ENCODE results near the gene GINM1.

GRCh38 chr6:149567945-149568585 lies 1.9 kb downstream of the GINM1 start:
- TF ChIP-seq CTCF (IDR thresholded peaks at IDR 0.05; ENCODE audit: control extremely low read depth in 1 of 3, insufficient read depth in 1 of 3, low read depth in 1 of 3, low read length in 3 of 3) (no peak), KDM1A (IDR thresholded peaks at IDR 0.05; ENCODE audit: borderline replicate concordance, low read length) (no peak), ATF2 (IDR thresholded peaks at IDR 0.05; ENCODE audit: low read length) (no peak), EZH2 (IDR thresholded peaks at IDR 0.05; ENCODE audit: low read depth, low read length, severe bottlenecking) (no peak), GABPA (IDR thresholded peaks at IDR 0.05; ENCODE audit: borderline replicate concordance, insufficient read depth, low read length) (no peak), TEAD4 (IDR thresholded peaks at IDR 0.05; ENCODE audit: low read depth, low read length) (no peak)
- TF ChIP-seq, protein P1, sequence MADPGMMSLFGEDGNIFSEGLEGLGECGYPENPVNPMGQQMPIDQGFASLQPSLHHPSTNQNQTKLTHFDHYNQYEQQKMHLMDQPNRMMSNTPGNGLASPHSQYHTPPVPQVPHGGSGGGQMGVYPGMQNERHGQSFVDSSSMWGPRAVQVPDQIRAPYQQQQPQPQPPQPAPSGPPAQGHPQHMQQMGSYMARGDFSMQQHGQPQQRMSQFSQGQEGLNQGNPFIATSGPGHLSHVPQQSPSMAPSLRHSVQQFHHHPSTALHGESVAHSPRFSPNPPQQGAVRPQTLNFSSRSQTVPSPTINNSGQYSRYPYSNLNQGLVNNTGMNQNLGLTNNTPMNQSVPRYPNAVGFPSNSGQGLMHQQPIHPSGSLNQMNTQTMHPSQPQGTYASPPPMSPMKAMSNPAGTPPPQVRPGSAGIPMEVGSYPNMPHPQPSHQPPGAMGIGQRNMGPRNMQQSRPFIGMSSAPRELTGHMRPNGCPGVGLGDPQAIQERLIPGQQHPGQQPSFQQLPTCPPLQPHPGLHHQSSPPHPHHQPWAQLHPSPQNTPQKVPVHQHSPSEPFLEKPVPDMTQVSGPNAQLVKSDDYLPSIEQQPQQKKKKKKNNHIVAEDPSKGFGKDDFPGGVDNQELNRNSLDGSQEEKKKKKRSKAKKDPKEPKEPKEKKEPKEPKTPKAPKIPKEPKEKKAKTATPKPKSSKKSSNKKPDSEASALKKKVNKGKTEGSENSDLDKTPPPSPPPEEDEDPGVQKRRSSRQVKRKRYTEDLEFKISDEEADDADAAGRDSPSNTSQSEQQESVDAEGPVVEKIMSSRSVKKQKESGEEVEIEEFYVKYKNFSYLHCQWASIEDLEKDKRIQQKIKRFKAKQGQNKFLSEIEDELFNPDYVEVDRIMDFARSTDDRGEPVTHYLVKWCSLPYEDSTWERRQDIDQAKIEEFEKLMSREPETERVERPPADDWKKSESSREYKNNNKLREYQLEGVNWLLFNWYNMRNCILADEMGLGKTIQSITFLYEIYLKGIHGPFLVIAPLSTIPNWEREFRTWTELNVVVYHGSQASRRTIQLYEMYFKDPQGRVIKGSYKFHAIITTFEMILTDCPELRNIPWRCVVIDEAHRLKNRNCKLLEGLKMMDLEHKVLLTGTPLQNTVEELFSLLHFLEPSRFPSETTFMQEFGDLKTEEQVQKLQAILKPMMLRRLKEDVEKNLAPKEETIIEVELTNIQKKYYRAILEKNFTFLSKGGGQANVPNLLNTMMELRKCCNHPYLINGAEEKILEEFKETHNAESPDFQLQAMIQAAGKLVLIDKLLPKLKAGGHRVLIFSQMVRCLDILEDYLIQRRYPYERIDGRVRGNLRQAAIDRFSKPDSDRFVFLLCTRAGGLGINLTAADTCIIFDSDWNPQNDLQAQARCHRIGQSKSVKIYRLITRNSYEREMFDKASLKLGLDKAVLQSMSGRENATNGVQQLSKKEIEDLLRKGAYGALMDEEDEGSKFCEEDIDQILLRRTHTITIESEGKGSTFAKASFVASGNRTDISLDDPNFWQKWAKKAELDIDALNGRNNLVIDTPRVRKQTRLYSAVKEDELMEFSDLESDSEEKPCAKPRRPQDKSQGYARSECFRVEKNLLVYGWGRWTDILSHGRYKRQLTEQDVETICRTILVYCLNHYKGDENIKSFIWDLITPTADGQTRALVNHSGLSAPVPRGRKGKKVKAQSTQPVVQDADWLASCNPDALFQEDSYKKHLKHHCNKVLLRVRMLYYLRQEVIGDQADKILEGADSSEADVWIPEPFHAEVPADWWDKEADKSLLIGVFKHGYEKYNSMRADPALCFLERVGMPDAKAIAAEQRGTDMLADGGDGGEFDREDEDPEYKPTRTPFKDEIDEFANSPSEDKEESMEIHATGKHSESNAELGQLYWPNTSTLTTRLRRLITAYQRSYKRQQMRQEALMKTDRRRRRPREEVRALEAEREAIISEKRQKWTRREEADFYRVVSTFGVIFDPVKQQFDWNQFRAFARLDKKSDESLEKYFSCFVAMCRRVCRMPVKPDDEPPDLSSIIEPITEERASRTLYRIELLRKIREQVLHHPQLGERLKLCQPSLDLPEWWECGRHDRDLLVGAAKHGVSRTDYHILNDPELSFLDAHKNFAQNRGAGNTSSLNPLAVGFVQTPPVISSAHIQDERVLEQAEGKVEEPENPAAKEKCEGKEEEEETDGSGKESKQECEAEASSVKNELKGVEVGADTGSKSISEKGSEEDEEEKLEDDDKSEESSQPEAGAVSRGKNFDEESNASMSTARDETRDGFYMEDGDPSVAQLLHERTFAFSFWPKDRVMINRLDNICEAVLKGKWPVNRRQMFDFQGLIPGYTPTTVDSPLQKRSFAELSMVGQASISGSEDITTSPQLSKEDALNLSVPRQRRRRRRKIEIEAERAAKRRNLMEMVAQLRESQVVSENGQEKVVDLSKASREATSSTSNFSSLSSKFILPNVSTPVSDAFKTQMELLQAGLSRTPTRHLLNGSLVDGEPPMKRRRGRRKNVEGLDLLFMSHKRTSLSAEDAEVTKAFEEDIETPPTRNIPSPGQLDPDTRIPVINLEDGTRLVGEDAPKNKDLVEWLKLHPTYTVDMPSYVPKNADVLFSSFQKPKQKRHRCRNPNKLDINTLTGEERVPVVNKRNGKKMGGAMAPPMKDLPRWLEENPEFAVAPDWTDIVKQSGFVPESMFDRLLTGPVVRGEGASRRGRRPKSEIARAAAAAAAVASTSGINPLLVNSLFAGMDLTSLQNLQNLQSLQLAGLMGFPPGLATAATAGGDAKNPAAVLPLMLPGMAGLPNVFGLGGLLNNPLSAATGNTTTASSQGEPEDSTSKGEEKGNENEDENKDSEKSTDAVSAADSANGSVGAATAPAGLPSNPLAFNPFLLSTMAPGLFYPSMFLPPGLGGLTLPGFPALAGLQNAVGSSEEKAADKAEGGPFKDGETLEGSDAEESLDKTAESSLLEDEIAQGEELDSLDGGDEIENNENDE (IDR thresholded peaks at IDR 0.05; ENCODE audit: insufficient replicate concordance, low read length) = no peak

Data from H1 (cell line).